MCF 10A (cell line): ENCODE data around the gene TET1. TPM values are rescaled to one million over a fixed set of nuclear protein-coding genes. Genes with fewer than 3 reads are reported as not detected.

Experiments used
- BruUV-seq: library from RNA; stranded (reverse); fragments of 400-500 nt; replicated peaks from 2 replicates; lab custom pipeline; 2021; lab: Mats Ljungman, UMichigan
- CTCF ChIA-PET: fragments of 300-600 bp; sonication (Branson Sonifier 250); formaldehyde crosslinking; extraction: SDS; loops from one replicate; lab custom pipeline; 2021; ENCODE audit warnings: antibody characterized with exemption, inconsistent platforms; lab: Yijun Ruan, JAX
- POLR2A ChIA-PET: fragments of 300-600, 350-650 bp; sonication (Branson Sonifier 250); formaldehyde crosslinking; extraction: SDS; loops from one replicate; lab custom pipeline; 2020; ENCODE audit warnings: antibody characterized with exemption, inconsistent platforms; lab: Yijun Ruan, JAX
- DNase-seq: peaks from one replicate; pipeline ENCODE4 v3.0.0-alpha.2; 2018; ENCODE audit not compliant: unreplicated experiment
- H3K27ac Mint-ChIP-seq: one replicate; pipeline ENCODE4 v1.8.0; 2022; ENCODE audit warnings: mild to moderate bottlenecking, low read depth, mixed read lengths; ENCODE audit not compliant: unreplicated experiment
- H3K27me3 Mint-ChIP-seq: one replicate; pipeline ENCODE4 v1.8.0; 2022; ENCODE audit warnings: mixed read lengths; ENCODE audit not compliant: insufficient read depth, unreplicated experiment
- H3K36me3 Mint-ChIP-seq: one replicate; pipeline ENCODE4 v1.8.0; 2022; ENCODE audit warnings: mild to moderate bottlenecking, moderate library complexity, mixed read lengths; ENCODE audit not compliant: insufficient read depth, unreplicated experiment
- H3K4me1 Mint-ChIP-seq: one replicate; pipeline ENCODE4 v1.8.0; 2022; ENCODE audit warnings: mixed read lengths; ENCODE audit not compliant: insufficient read depth, unreplicated experiment
- H3K4me3 Mint-ChIP-seq: one replicate; pipeline ENCODE4 v1.8.0; 2022; ENCODE audit warnings: mild to moderate bottlenecking, moderate library complexity, mixed read lengths; ENCODE audit not compliant: unreplicated experiment
- H3K9me3 Mint-ChIP-seq: one replicate; pipeline ENCODE4 v1.8.0; 2022; ENCODE audit warnings: mixed read lengths; ENCODE audit not compliant: unreplicated experiment
- intact Hi-C: fragments of 100-400 bp; cut with micrococcal nuclease; formaldehyde crosslinking; loops from 2 replicates; pipeline ENCODE4 v1.14.1; 2022
- total RNA-seq: library from RNA; stranded (reverse); gene quantifications from 2 replicates; pipeline ENCODE4 v1.2.3, GENCODE V29; 2022
- TF ChIP-seq, protein P1 (sequence below): fragments of 200-600 bp; IDR thresholded peaks from one replicate; pipeline ENCODE4 v1.8.0; 2022; ENCODE audit warnings: antibody characterized with exemption, mild to moderate bottlenecking; ENCODE audit not compliant: unreplicated experiment

Gene TET1
- total RNA-seq, 1 experiment from 2014 or later: 0.05 TPM

DNA sequence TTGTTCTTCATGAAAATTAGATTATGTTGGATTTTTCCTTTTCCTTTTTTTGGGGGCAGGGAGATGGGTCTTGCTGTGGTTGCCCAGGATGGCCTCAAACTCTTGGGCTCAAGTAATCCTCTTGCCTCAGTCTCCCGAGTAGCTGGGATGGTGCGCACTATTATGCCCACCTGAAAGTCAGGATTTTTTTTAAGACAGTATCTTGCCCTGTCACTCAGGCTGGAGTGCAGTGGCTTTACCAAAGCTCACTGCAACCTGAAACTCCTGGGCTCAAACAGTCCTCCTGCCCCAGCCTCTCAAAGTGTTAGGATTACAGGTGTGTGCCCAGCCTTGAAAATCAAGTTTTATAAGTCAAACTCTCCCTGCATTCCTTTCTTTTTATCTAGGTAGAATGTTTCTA lies 1.7 kb upstream of the TET1 start:
- H3K27ac Mint-ChIP-seq: no peak overlapping the region
- no peak for DNase-seq
- H3K9me3 Mint-ChIP-seq: no peaks in the 10 kb centered on the region
- peaks cover 11% of the 10 kb centered on the region for H3K27me3 Mint-ChIP-seq
- H3K36me3 Mint-ChIP-seq: peaks cover 7% of the 10 kb centered on the region
- CTCF ChIA-PET: interaction anchor here (0.5 to 0.6 kb wide), 2 partner anchors 136 to 141 kb away, joined by 3 to 4 read pairs; no protein-coding TSS in a partner anchor
- intact Hi-C loops: no loop called here
- BruUV-seq: no TSS peak
- peaks cover 5% of the 10 kb centered on the region for H3K4me1 Mint-ChIP-seq
- POLR2A ChIA-PET: no interaction called here
- TF ChIP-seq, protein P1, sequence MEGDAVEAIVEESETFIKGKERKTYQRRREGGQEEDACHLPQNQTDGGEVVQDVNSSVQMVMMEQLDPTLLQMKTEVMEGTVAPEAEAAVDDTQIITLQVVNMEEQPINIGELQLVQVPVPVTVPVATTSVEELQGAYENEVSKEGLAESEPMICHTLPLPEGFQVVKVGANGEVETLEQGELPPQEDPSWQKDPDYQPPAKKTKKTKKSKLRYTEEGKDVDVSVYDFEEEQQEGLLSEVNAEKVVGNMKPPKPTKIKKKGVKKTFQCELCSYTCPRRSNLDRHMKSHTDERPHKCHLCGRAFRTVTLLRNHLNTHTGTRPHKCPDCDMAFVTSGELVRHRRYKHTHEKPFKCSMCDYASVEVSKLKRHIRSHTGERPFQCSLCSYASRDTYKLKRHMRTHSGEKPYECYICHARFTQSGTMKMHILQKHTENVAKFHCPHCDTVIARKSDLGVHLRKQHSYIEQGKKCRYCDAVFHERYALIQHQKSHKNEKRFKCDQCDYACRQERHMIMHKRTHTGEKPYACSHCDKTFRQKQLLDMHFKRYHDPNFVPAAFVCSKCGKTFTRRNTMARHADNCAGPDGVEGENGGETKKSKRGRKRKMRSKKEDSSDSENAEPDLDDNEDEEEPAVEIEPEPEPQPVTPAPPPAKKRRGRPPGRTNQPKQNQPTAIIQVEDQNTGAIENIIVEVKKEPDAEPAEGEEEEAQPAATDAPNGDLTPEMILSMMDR: no peak
- H3K4me3 Mint-ChIP-seq: no peak overlapping the region

DNA sequence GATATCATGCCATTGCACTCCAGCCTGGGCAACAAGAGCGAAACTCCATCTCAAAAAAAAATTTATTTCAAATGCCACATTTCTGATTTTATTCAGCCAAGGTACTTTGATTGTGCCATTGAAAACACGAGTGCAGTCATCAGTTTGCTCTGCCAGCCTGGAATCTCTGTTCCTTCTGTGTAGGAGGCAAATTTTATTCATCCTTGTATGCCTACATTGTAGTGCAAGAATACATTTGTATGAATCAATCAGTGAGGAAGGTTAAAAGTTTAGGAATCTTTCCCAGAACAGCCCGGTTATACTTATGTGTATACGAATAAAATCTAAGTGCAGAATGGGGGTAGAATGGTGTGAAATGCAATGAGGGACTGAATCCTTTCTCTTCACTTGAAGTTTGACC lies 886 bp upstream of the TET1 start:
- BruUV-seq: no TSS peak
- intact Hi-C loops: no loop called here
- ChIA-PET POLR2A (interaction anchor here (0.6 kb wide), 1 partner anchor 42 kb away, joined by 3 read pairs; no protein-coding TSS in a partner anchor), CTCF (no interaction called here)
- no peaks in the 10 kb centered on the region for H3K9me3 Mint-ChIP-seq
- H3K27me3 Mint-ChIP-seq: peaks cover 11% of the 10 kb centered on the region
- TF ChIP-seq, protein P1: no peak
- H3K36me3 Mint-ChIP-seq: peaks cover 7% of the 10 kb centered on the region
- H3K27ac Mint-ChIP-seq: no peak overlapping the region
- peaks cover 5% of the 10 kb centered on the region for H3K4me1 Mint-ChIP-seq
- H3K4me3 Mint-ChIP-seq: no peak overlapping the region
- DNase-seq: no peak

DNA sequence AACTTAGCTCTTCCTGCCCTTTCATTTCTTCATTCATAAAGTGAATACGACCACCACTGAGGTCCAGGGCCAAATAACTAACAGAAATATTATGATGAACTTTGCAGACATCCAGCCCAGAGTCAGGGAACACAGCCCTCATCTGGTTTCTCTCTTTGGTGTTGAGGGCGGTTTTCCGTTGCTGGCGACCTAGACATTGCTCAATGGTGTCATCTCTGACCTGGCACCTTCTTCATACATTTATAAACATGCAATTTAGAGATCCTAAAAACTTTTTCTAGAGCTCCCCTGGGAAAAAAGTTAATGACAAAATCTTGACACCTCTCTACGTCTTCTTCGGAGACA lies 324 bp upstream of the TET1 start:
- peak overlapping the region; percentile 44 for H3K4me3 Mint-ChIP-seq
- no peak for DNase-seq
- H3K4me1 Mint-ChIP-seq: peaks cover 5% of the 10 kb centered on the region
- peaks cover 11% of the 10 kb centered on the region for H3K27me3 Mint-ChIP-seq
- intact Hi-C loops: no loop called here
- POLR2A ChIA-PET: interaction anchor here (0.6 to 0.9 kb wide), 3 partner anchors 40 to 1067 kb away, joined by 3 read pairs; no protein-coding TSS in a partner anchor
- TF ChIP-seq, protein P1: no peak
- no TSS peak for BruUV-seq
- H3K27ac Mint-ChIP-seq: no peak overlapping the region
- H3K36me3 Mint-ChIP-seq: peaks cover 7% of the 10 kb centered on the region
- H3K9me3 Mint-ChIP-seq: no peaks in the 10 kb centered on the region
- CTCF ChIA-PET: no interaction called here

DNA sequence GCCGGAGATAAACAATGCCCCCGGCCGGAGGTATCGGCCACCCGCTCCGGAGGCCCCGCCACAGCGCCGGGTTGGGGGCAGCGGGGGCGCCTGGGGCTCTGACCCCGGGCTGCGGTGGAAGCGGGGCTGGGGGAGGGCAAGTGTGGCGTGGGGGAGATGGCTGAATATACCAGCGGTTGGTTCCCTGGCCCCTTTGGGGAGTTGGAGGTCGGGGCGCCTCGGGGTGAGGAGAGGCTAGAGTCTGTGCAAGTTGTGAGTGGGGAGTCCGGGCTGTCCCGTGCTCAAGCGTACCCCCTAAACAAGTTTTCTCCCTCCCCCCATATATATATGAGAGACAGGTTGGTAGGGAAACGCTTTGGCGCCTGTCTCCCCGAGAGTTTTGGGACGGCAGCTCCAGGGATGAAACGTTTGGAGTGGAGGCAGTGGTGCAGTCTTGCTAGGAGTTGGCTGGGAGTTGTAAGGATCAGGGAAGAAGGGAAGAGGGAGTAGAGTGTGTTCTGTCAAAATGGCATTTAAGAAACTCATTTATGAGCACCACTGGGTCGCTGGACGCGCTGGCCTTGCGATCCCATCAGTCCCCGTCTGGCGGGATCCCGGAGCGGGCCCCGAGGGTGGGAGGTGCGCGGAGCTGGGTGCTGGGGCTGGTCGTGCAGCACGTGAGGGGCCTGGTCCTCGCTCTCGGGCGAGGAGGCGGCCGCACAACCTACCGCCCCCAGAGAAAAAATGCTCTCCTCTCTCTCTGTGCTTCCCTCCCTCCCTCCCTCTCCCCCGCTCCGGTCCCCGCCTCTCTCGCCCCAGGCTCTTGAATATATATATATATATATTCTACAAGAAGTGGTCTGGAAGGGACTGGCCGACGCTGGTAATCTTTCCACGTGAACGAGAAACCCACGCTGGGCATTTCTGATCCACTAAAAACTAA lies 1.1 kb downstream of the TET1 start:
- Mint-ChIP-seq H3K4me1 (peaks cover 5% of the 10 kb centered on the region), H3K27me3 (peaks cover 11% of the 10 kb centered on the region), H3K36me3 (peaks cover 7% of the 10 kb centered on the region), H3K4me3 (no peak overlapping the region), H3K27ac (no peak overlapping the region), H3K9me3 (no peaks in the 10 kb centered on the region)
- no TSS peak for BruUV-seq
- POLR2A ChIA-PET: no interaction called here
- no peak for DNase-seq
- TF ChIP-seq, protein P1: no peak
- intact Hi-C loops: no loop called here
- CTCF ChIA-PET: no interaction called here
